Sigmoid colon (tissue), 4 donors: ENCODE results near the gene RBM42.

Source experiments
- CTCF ChIP-seq, 4 experiments: fragments of 450-650 bp in 3 of 4; fragments of 200-600 bp in 1 of 4; IDR thresholded peaks; one replicate each; pipeline ENCODE4 v1.5.1; 2016 to 2019; ENCODE audit warnings: antibody characterized with exemption in 4 of 4, mild to moderate bottlenecking in 3 of 4, moderate library complexity in 2 of 4
- POLR2AphosphoS5 ChIP-seq, 4 donors: sonication (generic); formaldehyde crosslinking; IDR thresholded peaks; one replicate each; pipeline ENCODE4 v1.6.1; 2017; ENCODE audit warnings: antibody characterized with exemption in 4 of 4

- no peak for TF ChIP-seq POLR2AphosphoS5 (IDR thresholded peaks at IDR 0.05)
- TF ChIP-seq CTCF (IDR thresholded peaks at IDR 0.05), result no peak
These were observed 26.8 kb downstream of the RBM42 start for GRCh38 chr19:35655600-35655999.
